C4-2B (cell line): ENCODE data around the gene SLITRK3.

Experiments used
- H3K27ac ChIP-seq: fragments of 450-650 bp; 2 replicates; pipeline ENCODE4 v1.5.1; 2017
- ZFX ChIP-seq: fragments of 450-650 bp; IDR thresholded peaks from 2 replicates; pipeline ENCODE4 v1.6.1; 2017
- TF ChIP-seq, protein P1 (sequence below): fragments of 450-650 bp; conservative IDR thresholded peaks from 2 replicates; pipeline ENCODE4 v1.5.1; 2017; ENCODE audit warnings: mild to moderate bottlenecking

The SLITRK3 gene, protein sequence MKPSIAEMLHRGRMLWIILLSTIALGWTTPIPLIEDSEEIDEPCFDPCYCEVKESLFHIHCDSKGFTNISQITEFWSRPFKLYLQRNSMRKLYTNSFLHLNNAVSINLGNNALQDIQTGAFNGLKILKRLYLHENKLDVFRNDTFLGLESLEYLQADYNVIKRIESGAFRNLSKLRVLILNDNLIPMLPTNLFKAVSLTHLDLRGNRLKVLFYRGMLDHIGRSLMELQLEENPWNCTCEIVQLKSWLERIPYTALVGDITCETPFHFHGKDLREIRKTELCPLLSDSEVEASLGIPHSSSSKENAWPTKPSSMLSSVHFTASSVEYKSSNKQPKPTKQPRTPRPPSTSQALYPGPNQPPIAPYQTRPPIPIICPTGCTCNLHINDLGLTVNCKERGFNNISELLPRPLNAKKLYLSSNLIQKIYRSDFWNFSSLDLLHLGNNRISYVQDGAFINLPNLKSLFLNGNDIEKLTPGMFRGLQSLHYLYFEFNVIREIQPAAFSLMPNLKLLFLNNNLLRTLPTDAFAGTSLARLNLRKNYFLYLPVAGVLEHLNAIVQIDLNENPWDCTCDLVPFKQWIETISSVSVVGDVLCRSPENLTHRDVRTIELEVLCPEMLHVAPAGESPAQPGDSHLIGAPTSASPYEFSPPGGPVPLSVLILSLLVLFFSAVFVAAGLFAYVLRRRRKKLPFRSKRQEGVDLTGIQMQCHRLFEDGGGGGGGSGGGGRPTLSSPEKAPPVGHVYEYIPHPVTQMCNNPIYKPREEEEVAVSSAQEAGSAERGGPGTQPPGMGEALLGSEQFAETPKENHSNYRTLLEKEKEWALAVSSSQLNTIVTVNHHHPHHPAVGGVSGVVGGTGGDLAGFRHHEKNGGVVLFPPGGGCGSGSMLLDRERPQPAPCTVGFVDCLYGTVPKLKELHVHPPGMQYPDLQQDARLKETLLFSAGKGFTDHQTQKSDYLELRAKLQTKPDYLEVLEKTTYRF

DNA sequence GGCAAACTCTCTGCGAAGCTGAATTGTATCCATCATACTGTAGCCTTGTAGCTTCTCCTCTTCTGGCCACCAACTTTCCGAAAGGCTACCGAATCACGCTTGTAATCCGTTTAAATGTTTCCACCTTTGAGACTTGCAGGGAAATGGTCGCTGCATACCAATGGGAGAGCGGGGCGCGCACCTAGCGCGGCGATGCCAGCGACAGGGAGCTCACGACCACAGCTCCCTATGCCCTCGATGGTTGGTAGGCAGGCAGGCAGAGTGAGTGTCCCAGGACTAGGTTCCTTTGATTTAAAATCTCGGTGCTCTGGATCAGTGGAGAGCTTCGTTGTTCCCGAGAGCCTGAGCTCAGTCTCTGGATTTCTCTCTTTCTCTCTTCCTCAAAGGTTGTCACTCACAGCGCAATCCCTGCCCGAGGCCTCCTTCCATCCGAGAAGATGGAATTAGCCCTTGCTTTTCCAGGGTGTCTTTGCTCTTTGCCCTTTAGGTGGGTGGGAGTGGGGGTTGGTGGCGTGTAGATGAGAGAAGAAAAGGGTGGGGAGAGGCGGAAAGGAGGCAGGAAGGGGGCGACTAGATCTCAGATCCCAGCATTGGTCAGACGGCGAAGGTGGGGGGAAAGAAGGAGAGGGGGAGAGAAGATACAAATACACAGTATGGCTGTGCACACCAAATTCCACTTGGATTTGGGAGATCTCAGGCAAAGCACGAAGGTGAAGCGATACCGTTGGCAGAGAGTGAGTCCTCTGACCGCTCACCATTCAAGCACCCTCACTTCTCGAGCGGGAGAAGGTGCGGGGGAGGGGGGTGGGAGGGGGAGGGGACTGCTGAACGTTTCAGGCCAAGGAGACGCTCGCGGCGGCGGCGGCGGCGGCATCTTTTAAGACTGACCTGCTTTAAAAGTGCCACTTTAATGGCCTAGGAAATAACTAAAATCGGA is at the start of gene SLITRK3:
SLITRK3 (minus strand) TSS at position 745 of the 937 bp plus-strand sequence. CDS start 5,554 bp downstream, outside the sequence.
- TF ChIP-seq ZFX, result no peak
- no peak within 1 kb of the TSS for H3K27ac ChIP-seq

DNA sequence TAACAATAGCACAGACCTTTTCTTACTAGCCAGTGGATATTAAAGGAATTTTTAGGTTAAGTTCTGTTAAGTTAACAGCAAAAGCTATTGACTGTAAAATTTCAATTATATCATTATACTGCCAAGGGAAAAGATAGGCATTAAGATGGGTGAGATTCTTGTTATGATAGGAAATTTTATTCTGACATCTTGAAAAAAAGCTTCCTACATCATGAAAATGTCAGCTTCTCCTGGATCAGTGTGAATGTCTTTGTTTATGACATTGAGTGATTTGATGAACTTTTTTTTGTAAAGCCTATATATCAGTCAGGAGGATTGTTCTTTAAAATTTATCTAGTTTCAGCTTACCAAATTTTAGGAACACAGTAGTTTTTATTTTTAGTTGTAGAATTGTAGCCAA is 47.4 kb upstream of the SLITRK3 start:
- no peak overlapping the region for H3K27ac ChIP-seq
- TF ChIP-seq ZFX, result no peak
- TF ChIP-seq, protein P1, sequence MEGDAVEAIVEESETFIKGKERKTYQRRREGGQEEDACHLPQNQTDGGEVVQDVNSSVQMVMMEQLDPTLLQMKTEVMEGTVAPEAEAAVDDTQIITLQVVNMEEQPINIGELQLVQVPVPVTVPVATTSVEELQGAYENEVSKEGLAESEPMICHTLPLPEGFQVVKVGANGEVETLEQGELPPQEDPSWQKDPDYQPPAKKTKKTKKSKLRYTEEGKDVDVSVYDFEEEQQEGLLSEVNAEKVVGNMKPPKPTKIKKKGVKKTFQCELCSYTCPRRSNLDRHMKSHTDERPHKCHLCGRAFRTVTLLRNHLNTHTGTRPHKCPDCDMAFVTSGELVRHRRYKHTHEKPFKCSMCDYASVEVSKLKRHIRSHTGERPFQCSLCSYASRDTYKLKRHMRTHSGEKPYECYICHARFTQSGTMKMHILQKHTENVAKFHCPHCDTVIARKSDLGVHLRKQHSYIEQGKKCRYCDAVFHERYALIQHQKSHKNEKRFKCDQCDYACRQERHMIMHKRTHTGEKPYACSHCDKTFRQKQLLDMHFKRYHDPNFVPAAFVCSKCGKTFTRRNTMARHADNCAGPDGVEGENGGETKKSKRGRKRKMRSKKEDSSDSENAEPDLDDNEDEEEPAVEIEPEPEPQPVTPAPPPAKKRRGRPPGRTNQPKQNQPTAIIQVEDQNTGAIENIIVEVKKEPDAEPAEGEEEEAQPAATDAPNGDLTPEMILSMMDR, result no peak

DNA sequence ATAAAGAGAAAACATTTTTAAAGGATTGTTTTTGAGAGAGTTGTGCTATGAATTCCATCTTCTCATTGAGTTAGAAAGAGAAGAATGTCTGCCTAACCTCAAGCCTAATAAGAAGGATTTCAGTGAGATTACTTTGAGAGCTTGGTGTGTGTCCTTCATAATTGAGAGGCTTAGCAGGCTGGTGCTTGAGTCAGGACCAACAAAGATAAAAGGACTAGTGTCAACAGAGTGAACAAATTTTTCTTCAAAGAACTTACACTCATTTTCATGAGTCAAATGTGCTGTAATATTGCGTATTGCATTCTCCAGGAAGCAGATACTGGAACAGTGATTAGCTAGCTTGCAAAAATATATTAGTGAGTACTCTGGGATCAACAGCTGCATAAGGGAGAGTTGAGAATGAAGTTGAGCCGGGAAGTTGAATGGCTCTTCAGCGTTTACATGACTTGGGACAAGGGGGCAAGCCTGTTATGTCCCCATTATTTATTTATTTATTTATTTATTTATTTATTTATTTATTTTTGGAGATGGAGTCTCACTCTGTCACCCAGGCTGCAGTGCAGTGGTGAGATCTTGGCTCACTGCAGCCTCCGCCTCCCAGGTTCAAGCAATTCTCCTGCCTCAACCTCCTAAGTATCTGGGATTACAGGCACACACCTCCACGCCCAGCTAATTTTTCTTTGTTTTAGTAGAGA is 37.5 kb upstream of the SLITRK3 start:
- H3K27ac ChIP-seq, result no peak overlapping the region
- TF ChIP-seq, protein P1, result no peak
- TF ChIP-seq ZFX, result no peak

DNA sequence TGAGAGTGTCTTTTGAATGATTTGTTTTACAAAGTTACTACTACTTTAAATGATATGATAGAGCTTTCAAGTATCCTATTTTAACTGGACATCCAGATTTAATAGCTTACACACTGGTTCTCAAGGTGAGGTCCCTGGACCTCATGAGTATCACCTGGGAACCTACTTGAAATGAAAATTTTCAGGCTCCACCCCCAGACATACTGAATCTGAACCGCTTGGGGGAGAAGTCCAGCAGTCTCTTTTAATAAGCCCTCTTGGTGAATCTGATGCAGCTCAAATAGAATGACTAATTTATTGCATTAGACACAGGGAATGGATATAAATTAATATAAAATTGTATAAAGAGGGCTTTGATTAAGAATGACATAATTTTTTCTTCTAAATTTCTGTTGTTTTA is 29.4 kb upstream of the SLITRK3 start:
- TF ChIP-seq, protein P1, result peak; percentile 26
- no peak for TF ChIP-seq ZFX
- no peak overlapping the region for H3K27ac ChIP-seq

DNA sequence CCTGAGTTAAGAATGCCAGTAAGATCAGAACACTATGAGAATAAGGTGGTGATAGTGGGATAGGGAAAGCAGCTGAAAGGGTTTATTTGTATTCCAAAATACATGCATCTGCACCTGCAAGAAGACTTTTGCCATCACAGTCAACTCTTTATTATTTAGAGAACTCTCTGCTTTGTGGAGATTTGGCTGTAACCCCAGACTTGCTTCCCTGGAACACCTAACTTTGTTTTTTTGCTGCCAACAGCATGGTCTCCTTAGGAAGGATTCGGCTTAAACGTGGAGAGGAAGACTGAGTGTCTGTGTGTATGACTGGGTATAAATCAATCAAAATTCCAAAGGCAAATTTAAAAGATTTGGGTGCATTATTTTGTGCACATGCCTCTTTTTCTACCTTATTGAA is 21.6 kb upstream of the SLITRK3 start:
- TF ChIP-seq, protein P1, result no peak
- TF ChIP-seq ZFX, result no peak
- no peak overlapping the region for H3K27ac ChIP-seq

DNA sequence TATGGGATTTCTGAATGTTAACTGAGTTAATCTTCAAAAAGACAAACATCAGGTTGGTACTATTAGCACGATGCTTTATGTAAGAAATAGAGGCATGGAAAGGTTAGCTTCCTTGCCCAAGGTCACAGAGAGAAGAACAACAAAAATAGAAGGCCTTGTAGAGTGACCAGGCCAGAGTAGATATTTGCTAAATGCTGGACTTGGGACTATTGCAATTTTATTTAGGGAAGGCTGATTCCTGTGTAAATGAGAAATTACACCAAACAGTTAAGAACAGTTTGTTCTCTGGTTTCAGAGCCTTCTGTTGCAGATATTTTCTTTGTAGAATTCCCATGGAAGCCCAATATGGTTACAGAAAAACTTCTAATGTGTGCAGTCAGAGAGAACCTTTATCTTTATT is 16.4 kb upstream of the SLITRK3 start:
- no peak overlapping the region for H3K27ac ChIP-seq
- no peak for TF ChIP-seq ZFX
- TF ChIP-seq, protein P1, result no peak
